H1 (cell line): Measurements from ENCODE around the gene PTPRG. TPM values are rescaled to one million over a fixed set of nuclear protein-coding genes. Genes with fewer than 3 reads are reported as not detected.
A peak's percentile ranks its signal among the peaks of the same experiment; 100 is the strongest.
"Not testable (repeated sequence)": the region's sequence is repeated elsewhere in the genome, so short reads cannot be mapped to it uniquely, and the experiment has no call there.

Experiments used
- CTCF ChIA-PET: fragments of 300-600 bp; sonication (Branson Sonifier 250); formaldehyde crosslinking; loops from one replicate; lab custom pipeline; 2021; ENCODE audit not compliant: partially characterized antibody; lab: Charles Lee
- POLR2A ChIA-PET: fragments of 300-600 bp; sonication (Branson Sonifier 250); formaldehyde crosslinking; loops from one replicate; lab custom pipeline; 2021; ENCODE audit warnings: inconsistent platforms; ENCODE audit not compliant: partially characterized antibody; lab: Charles Lee
- DNase-seq, 2 experiments: peaks; one replicate each; pipeline versions ENCODE4 v3.0.0 to v3.0.0-alpha.2; 2010 to 2022; ENCODE audit warnings: low spot score in 2 of 2, low read depth in 1 of 2, mixed read lengths in 1 of 2
- FAIRE-seq: peaks from 2 replicates; lab custom pipeline; 2011; peaks lifted over from hg19 to GRCh38; lab: Jason Lieb, UNC
- H2AFZ ChIP-seq: 2 replicates; pipeline ENCODE4 v1.8.1; 2012; ENCODE audit warnings: low read length, inconsistent platforms
- H2AK5ac ChIP-seq: 2 replicates; pipeline ENCODE4 v1.6.1; 2013; ENCODE audit warnings: low read depth, low read length
- H2BK120ac ChIP-seq: replicated peaks from 2 replicates; pipeline ENCODE3; 2013; ENCODE audit warnings: low read depth, low read length, inconsistent platforms
- H2BK12ac ChIP-seq: 2 replicates; pipeline ENCODE4 v1.6.1; 2013; ENCODE audit warnings: low read depth, low read length
- H2BK15ac ChIP-seq: 2 replicates; pipeline ENCODE4 v1.6.1; 2013; ENCODE audit warnings: low read length
- H2BK20ac ChIP-seq: 2 replicates; pipeline ENCODE4 v1.6.1; 2013; ENCODE audit warnings: low read length
- H2BK5ac ChIP-seq: 2 replicates; pipeline ENCODE4 v1.6.1; 2013; ENCODE audit warnings: low read depth, low read length
- H3K14ac ChIP-seq: 2 replicates; pipeline ENCODE4 v1.6.1; 2013; ENCODE audit warnings: inconsistent platforms; ENCODE audit not compliant: insufficient read length
- H3K18ac ChIP-seq: 2 replicates; pipeline ENCODE4 v1.6.1; 2013; ENCODE audit warnings: low read length; ENCODE audit errors: extremely low read depth
- H3K23ac ChIP-seq: 2 replicates; pipeline ENCODE4 v1.6.1; 2013; ENCODE audit warnings: inconsistent platforms; ENCODE audit not compliant: insufficient read length
- H3K23me2 ChIP-seq: 2 replicates; pipeline ENCODE4 v1.6.1; 2013; ENCODE audit warnings: low read depth, low read length
- H3K27ac ChIP-seq: 2 replicates; pipeline ENCODE4 v1.6.1; 2011; ENCODE audit warnings: low read depth, low read length, inconsistent platforms
- H3K27me3 ChIP-seq, 4 experiments: replicated peaks in 1 of 4; 1 replicate in 1 of 4; 2 replicates in 3 of 4; pipeline versions ENCODE4 v1.6.1 to v1.8.1; 2011 to 2013; ENCODE audit warnings: low read length in 3 of 4, mild to moderate bottlenecking in 3 of 4, inconsistent platforms in 2 of 4, mixed read lengths in 2 of 4, moderate library complexity in 1 of 4; ENCODE audit not compliant: control insufficient read depth in 3 of 4, insufficient read depth in 3 of 4; ENCODE audit errors: extremely low read depth in 1 of 4
- H3K36me3 ChIP-seq, 4 experiments: 2 replicates each; pipeline versions ENCODE4 v1.6.1 to v1.8.1; 2011 to 2013; ENCODE audit warnings: mild to moderate bottlenecking in 4 of 4, low read length in 3 of 4, moderate library complexity in 2 of 4, control low read depth in 1 of 4, inconsistent platforms in 1 of 4; ENCODE audit not compliant: insufficient read depth in 4 of 4, control insufficient read depth in 2 of 4
- H3K4ac ChIP-seq: replicated peaks from 2 replicates; pipeline ENCODE3; 2013; ENCODE audit warnings: low read length, low read depth, mixed read lengths, inconsistent platforms; ENCODE audit not compliant: insufficient read length
- H3K4me1 ChIP-seq, 4 experiments: replicated peaks in 1 of 4; 1 replicate in 1 of 4; 2 replicates in 3 of 4; pipeline versions ENCODE4 v1.6.1 to v1.8.1; 2011 to 2013; ENCODE audit warnings: low read length in 3 of 4, inconsistent platforms in 2 of 4, mixed read lengths in 1 of 4; ENCODE audit not compliant: insufficient read depth in 4 of 4, control insufficient read depth in 3 of 4
- H3K4me2 ChIP-seq, 2 experiments: 2 replicates each; pipeline versions ENCODE4 v1.6.1 to v1.8.1; 2011 to 2013; ENCODE audit warnings: low read depth in 2 of 2, low read length in 2 of 2, control low read depth in 1 of 2, inconsistent platforms in 1 of 2, mild to moderate bottlenecking in 1 of 2; ENCODE audit not compliant: insufficient read depth in 1 of 2
- H3K4me3 ChIP-seq, 4 experiments: fragments of 200-600, 300-600 bp in 1 of 4; sonication (generic), shearing (Covaris generic), sonication (Bioruptor Twin) in 1 of 4; 2 replicates each; pipeline versions ENCODE4 v1.5.1 to v1.8.1; 2011 to 2016; ENCODE audit warnings: low read length in 4 of 4, low read depth in 3 of 4, control low read depth in 2 of 4, inconsistent platforms in 2 of 4, mild to moderate bottlenecking in 2 of 4, mixed read lengths in 1 of 4, moderate library complexity in 1 of 4; ENCODE audit not compliant: insufficient read depth in 2 of 4; ENCODE audit errors: extremely low read depth in 1 of 4
- H3K56ac ChIP-seq: replicated peaks from 2 replicates; pipeline ENCODE3; 2013; ENCODE audit warnings: low read depth, mild to moderate bottlenecking, mixed read lengths, low read length, inconsistent platforms; ENCODE audit not compliant: insufficient read length
- H3K79me1 ChIP-seq: 2 replicates; pipeline ENCODE4 v1.6.1; 2013; ENCODE audit warnings: low read depth, low read length, control low read depth
- H3K79me2 ChIP-seq, 2 experiments: 2 replicates each; pipeline versions ENCODE4 v1.6.1 to v1.8.1; 2012 to 2013; ENCODE audit warnings: low read length in 2 of 2, mild to moderate bottlenecking in 2 of 2, inconsistent platforms in 1 of 2; ENCODE audit not compliant: insufficient read depth in 2 of 2, control insufficient read depth in 1 of 2
- H3K9ac ChIP-seq, 4 experiments: replicated peaks in 1 of 4; 1 replicate in 1 of 4; 2 replicates in 3 of 4; pipeline versions ENCODE4 v1.6.1 to v1.8.1; 2011 to 2013; ENCODE audit warnings: low read depth in 3 of 4, low read length in 3 of 4, control low read depth in 2 of 4, mild to moderate bottlenecking in 2 of 4, moderate library complexity in 2 of 4, inconsistent platforms in 1 of 4; ENCODE audit errors: extremely low read depth in 1 of 4
- H3K9me3 ChIP-seq, 2 experiments: 2 replicates each; pipeline versions ENCODE4 v1.6.1 to v1.8.1; 2012 to 2013; ENCODE audit warnings: mild to moderate bottlenecking in 2 of 2, moderate library complexity in 2 of 2, control low read depth in 1 of 2, inconsistent platforms in 1 of 2, low read depth in 1 of 2, low read length in 1 of 2, mixed read lengths in 1 of 2; ENCODE audit not compliant: insufficient read depth in 2 of 2
- H4K20me1 ChIP-seq, 2 experiments: replicated peaks in 1 of 2; 2 replicates each; pipeline versions ENCODE3 to v1.8.1; 2011 to 2013; ENCODE audit warnings: inconsistent platforms in 2 of 2, low read length in 2 of 2, mild to moderate bottlenecking in 1 of 2; ENCODE audit not compliant: insufficient read depth in 2 of 2, control insufficient read depth in 1 of 2
- H4K5ac ChIP-seq: 2 replicates; pipeline ENCODE4 v1.6.1; 2013; ENCODE audit warnings: low read length, low read depth, mixed read lengths, inconsistent platforms; ENCODE audit not compliant: insufficient read length
- H4K8ac ChIP-seq: 2 replicates; pipeline ENCODE4 v1.8.0; 2013; ENCODE audit warnings: mild to moderate bottlenecking, moderate library complexity, low read length, inconsistent platforms; ENCODE audit not compliant: insufficient read depth; ENCODE audit errors: extremely low read depth
- H4K91ac ChIP-seq: replicated peaks from 2 replicates; pipeline ENCODE3; 2013; ENCODE audit warnings: low read length, mixed read lengths, inconsistent platforms; ENCODE audit not compliant: insufficient read length
- WGBS, 2 experiments: shearing (Covaris generic) in 1 of 2; methylation state at CpG; one replicate each; pipeline versions ENCODE4 v1.1.6 to v1.1.7; 2013 to 2015; ENCODE audit warnings: low lambda C conversion rate in 2 of 2, mixed read lengths in 2 of 2, inconsistent platforms in 1 of 2, low coverage in 1 of 2, missing lambda C conversion rate in 1 of 2; ENCODE audit not compliant: insufficient replicate concordance in 2 of 2, insufficient coverage in 1 of 2, insufficient read length in 1 of 2; ENCODE audit errors: extremely low coverage in 1 of 2, missing lambda C conversion rate in 1 of 2; 5-methylcytosine and 5-hydroxymethylcytosine counted together
- polyA plus RNA-seq, 7 experiments: library from polyadenylated mRNA; depleted of rRNA in 3 of 7; stranded (reverse) in 5 of 7; unstranded in 2 of 7; fragments of >200 nt in 5 of 7; fragments of 200-250 nt in 2 of 7; gene quantifications; 1 replicate in 5 of 7; 2 replicates in 1 of 7; 4 replicates in 1 of 7; pipeline versions ENCODE4 v1.2.1 to v1.2.3, GENCODE V29; 2011 to 2013; ENCODE audit warnings: missing spikeins in 2 of 7, mixed read lengths in 2 of 7
- total RNA-seq: library from RNA; stranded (reverse); fragmentation: NEBNext Ultra II Directional; extraction: Animal tissue kit (Norgen Biotek cat#: 25700); gene quantifications from 2 replicates; pipeline ENCODE4 v1.2.1, GENCODE V29; 2021

The PTPRG gene
- total and polyA plus RNA-seq, 2 of the 8 experiments (the other 6 are each of a cell fraction or from before 2014, with no cell fraction given) = 23.3 to 96.2 TPM

GRCh38 chr3:61698278-61699072, 137.1 kb downstream of the PTPRG start:
- not testable (repeated sequence) for H3K56ac ChIP-seq, H3K36me3 ChIP-seq, H3K14ac ChIP-seq, H3K79me1 ChIP-seq, H3K9me3 ChIP-seq, H3K27ac ChIP-seq, H4K5ac ChIP-seq, H3K9ac ChIP-seq, H2AK5ac ChIP-seq, H3K4me2 ChIP-seq, H3K27me3 ChIP-seq, H2BK12ac ChIP-seq, H3K4me3 ChIP-seq, H2BK15ac ChIP-seq, DNase-seq, H2AFZ ChIP-seq, H3K23me2 ChIP-seq, H4K91ac ChIP-seq, H3K4ac ChIP-seq, H3K18ac ChIP-seq, FAIRE-seq, H3K23ac ChIP-seq, H4K20me1 ChIP-seq, H4K8ac ChIP-seq
- CTCF ChIA-PET = interaction anchor here (0.9 to 1.9 kb wide), 3 partner anchors 10 to 489 kb away, joined by 3 to 6 read pairs (median 4); no protein-coding TSS in a partner anchor
- Histone ChIP-seq H2BK5ac (peak overlapping the region; percentile 85; the same call in 1 of the 2 replicates), H2BK20ac (0 out of 2 replicates have a peak overlapping the region, but pooled peaks have one; percentile 53), H3K79me2 (peaks cover 6 to 85% of the 10 kb centered on the region in 2 experiments; a peak in 3 of 4 replicates), H3K4me1 (peaks cover 5 to 46% (median 36%) of the 10 kb centered on the region in 4 experiments), H2BK120ac (peak overlapping the region; percentile 84)
- 87% methylated on average over 3 of the region's 3 CpGs; no CpG with 5 or more reads in 1 of the 2 experiments for WGBS, 2 experiments
- POLR2A ChIA-PET = interaction anchor here (1.0 to 5.7 kb wide), 4 partner anchors 9 to 15 kb away, joined by 3 to 42 read pairs (median 5); no protein-coding TSS in a partner anchor
